ENCODE data around the gene ZNF541.

Gene ZNF541, protein sequence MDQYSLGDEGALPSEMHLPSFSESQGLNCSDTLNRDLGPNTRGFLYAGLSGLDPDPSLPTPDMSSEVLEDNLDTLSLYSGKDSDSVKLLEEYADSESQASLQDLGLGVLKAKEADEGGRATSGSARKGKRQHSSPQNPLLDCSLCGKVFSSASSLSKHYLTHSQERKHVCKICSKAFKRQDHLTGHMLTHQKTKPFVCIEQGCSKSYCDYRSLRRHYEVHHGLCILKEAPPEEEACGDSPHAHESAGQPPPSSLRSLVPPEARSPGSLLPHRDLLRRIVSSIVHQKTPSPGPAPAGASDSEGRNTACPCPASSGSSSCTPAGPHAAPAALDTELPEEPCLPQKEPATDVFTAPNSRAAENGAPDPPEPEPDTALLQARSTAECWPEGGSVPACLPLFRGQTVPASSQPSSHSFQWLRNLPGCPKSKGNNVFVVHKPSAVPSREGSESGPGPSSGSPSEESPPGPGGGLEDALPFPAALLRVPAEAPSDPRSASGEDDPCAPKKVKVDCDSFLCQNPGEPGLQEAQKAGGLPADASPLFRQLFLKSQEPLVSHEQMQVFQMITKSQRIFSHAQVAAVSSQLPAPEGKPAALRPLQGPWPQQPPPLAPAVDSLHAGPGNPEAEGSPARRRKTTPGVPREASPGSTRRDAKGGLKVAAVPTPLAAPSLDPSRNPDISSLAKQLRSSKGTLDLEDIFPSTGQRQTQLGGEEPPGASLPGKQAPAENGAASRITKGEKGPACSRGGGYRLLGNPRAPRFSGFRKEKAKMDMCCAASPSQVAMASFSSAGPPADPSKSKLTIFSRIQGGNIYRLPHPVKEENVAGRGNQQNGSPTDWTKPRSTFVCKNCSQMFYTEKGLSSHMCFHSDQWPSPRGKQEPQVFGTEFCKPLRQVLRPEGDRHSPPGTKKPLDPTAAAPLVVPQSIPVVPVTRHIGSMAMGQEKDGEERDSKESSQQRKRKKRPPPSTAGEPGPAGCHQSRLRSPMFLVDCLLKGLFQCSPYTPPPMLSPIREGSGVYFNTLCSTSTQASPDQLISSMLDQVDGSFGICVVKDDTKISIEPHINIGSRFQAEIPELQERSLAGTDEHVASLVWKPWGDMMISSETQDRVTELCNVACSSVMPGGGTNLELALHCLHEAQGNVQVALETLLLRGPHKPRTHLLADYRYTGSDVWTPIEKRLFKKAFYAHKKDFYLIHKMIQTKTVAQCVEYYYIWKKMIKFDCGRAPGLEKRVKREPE (N-terminal part only)

DNA sequence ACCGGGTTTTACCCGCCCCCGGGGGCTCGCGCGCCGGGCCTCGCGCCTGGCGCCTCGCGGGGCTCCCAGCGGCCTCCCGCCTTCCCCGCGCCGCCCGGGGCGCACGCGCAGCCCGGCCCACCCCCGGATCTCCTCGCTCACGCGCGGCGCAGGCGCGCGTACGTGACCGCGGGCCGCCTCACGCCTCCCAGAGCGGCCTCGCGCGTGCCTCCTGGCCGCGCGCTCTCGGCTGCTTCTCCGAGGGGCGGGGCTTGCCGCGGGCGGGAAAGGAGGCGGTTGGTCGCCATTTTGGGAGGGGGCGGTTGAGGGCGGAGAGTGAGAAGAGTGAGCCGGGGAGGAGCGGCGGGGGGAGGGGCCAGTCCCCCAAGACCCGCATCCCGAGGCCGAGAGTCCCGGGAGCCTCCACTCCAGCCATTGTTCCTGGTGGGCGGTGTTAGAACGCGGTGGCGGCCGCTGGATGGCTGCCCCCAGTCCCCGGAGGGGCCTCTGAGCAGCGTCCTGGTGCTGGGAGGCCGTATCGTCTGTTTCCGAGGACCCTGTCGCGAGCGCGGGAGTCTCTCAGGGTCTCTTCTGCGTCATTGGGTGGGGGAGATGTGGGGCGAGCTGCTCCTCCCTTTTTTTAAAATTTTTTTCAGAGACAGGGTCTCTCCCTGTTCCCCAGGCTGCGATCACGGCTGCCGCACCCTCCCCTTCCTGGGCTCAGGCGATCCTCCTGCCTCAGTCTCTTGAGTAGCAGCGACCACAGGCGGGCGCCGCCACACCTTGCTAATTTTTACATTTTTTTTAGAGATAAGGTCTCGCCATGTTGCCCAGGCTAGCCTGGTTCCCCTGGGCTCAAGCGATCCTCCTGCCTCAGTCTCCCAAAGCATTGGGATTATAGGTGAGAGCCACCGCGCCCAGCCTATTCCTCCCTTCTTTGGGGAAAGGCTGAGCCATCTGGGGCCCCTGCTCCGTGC, at the start of gene ZNF541:
Gene ZNF541, minus strand, starts transcription at position 78 of the 956 bp plus-strand sequence. CDS start 17,292 bp downstream, outside the sequence.
- WGBS (ENCODE audit: insufficient coverage, insufficient read length) = no CpG with 5 or more reads among the region's 89 CpGs
- Histone ChIP-seq H3K27me3 (ENCODE audit: control insufficient read depth, insufficient read depth, low read length) (no peaks in the 10 kb centered on the region), H3K4me1 (ENCODE audit: control insufficient read depth, insufficient read depth, low read length) (no peaks in the 10 kb centered on the region), H3K4me3 (ENCODE audit: low read length) (no peak within 1 kb of the TSS), H3K36me3 (ENCODE audit: control insufficient read depth, insufficient read depth, low read length) (no peaks in the 10 kb centered on the region), H3K27ac (ENCODE audit: low read length) (no peak within 1 kb of the TSS), H3K9me3 (ENCODE audit: control insufficient read depth, insufficient read depth, low read length) (no peaks in the 10 kb centered on the region)
- DNase-seq (ENCODE audit: low read depth, low spot score) = no peak

DNA sequence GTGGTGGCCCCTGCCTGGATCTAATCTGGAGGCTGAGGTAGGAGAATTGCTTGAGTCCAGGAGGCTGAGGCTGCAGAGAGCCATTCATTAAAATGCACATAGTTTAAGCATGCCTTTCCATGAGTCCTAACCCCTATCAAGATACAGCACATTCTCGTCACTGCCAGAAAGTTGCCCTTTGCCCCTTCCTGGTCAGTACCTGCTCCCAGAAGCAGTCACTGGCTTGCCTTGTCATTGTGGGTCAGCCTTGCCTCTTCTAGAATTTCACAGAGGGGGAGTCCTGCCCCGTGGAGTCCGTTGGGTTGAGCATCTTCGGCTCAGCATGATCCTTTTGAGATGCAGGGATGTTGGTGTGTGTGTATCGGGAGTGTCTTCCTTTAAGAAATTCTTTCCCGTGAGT, 46.8 kb upstream of the ZNF541 start:
- WGBS (ENCODE audit: insufficient coverage, insufficient read length) = no CpG with 5 or more reads among the region's 6 CpGs
- H3K27ac ChIP-seq (ENCODE audit: low read length) = no peak overlapping the region
- no peaks in the 10 kb centered on the region for H3K27me3 ChIP-seq (ENCODE audit: control insufficient read depth, insufficient read depth, low read length)
- H3K4me1 ChIP-seq (ENCODE audit: control insufficient read depth, insufficient read depth, low read length) = peaks cover 15% of the 10 kb centered on the region
- no peaks in the 10 kb centered on the region for H3K9me3 ChIP-seq (ENCODE audit: control insufficient read depth, insufficient read depth, low read length)
- H3K4me3 ChIP-seq (ENCODE audit: low read length) = no peak overlapping the region
- DNase-seq (ENCODE audit: low read depth, low spot score) = no peak
- H3K36me3 ChIP-seq (ENCODE audit: control insufficient read depth, insufficient read depth, low read length) = peaks cover 3% of the 10 kb centered on the region; the same call in 1 of the 2 replicates

DNA sequence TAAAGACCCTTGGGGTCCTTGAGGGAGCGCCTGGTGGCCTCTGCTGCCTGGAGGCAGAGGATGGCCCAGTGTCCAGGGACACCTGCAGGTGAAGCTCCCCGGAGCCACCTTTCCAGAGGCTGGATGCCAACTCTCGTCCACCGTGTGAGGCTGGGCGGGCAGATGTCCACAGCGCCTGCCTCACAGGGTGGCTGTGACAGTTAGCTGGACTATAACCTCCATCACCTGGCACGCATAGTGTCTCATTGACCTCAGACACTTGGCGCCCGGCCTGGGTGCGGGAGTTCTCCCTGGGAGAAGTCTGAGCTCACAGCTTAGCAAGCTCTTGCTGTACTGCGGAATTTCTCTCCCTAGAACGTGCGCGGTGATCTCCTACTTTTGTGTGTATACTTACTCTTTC, 45.8 kb upstream of the ZNF541 start:
- Histone ChIP-seq H3K27me3 (ENCODE audit: control insufficient read depth, insufficient read depth, low read length) (no peaks in the 10 kb centered on the region), H3K27ac (ENCODE audit: low read length) (no peak overlapping the region), H3K36me3 (ENCODE audit: control insufficient read depth, insufficient read depth, low read length) (0 out of 2 replicates have a peak, but pooled peaks cover 3% of the 10 kb centered on the region), H3K9me3 (ENCODE audit: control insufficient read depth, insufficient read depth, low read length) (no peaks in the 10 kb centered on the region), H3K4me1 (ENCODE audit: control insufficient read depth, insufficient read depth, low read length) (peaks cover 15% of the 10 kb centered on the region), H3K4me3 (ENCODE audit: low read length) (no peak overlapping the region)
- WGBS (ENCODE audit: insufficient coverage, insufficient read length) = no CpG with 5 or more reads among the region's 14 CpGs
- DNase-seq (ENCODE audit: low read depth, low spot score) = no peak

DNA sequence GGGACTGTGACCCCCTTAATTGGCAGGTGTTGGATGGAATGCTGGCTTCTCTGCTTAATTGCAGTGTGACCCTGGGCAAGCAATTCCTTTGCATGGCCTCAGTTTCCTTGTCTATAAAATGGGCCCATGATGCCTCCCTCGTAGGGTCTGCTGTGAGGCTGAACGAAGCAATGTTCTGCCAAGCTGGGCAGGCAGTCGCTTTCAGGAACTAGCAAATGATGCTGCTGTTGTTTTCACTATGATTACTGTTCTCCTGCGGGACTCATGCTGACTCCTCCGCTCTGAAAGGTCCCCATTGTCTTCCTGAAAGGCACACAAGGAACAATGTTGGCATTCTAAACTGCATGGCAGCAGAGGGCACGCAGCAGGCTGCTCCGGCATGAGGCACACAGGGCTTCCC, 42.8 kb upstream of the ZNF541 start:
- H3K4me1 ChIP-seq (ENCODE audit: control insufficient read depth, insufficient read depth, low read length) = peaks cover 15% of the 10 kb centered on the region
- no peak for DNase-seq (ENCODE audit: low read depth, low spot score)
- WGBS (ENCODE audit: insufficient coverage, insufficient read length) = no CpG with 5 or more reads among the region's 7 CpGs
- H3K27ac ChIP-seq (ENCODE audit: low read length) = no peak overlapping the region
- no peaks in the 10 kb centered on the region for H3K27me3 ChIP-seq (ENCODE audit: control insufficient read depth, insufficient read depth, low read length)
- H3K9me3 ChIP-seq (ENCODE audit: control insufficient read depth, insufficient read depth, low read length) = no peaks in the 10 kb centered on the region
- 0 out of 2 replicates have a peak, but pooled peaks cover 3% of the 10 kb centered on the region for H3K36me3 ChIP-seq (ENCODE audit: control insufficient read depth, insufficient read depth, low read length)
- no peak overlapping the region for H3K4me3 ChIP-seq (ENCODE audit: low read length)

DNA sequence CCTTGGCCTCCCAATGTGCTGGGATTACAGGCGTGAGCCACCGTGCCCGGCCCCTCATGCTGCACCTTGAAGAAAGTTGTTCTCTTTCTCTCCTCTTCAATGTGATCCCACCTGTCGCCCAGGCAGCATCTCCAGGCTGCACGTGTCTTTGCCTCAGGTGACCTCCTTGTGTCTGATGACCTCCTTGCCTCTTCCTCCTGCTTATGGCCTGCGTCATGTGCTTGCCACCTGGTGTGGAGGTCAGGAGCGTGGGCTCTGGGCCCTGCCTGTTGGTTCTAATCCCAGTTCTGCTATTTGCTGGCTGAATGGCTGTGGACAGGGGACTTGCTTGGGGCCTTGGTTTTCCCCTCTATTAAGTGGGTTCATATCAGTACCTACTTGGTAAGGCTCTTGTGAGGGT, 42.3 kb upstream of the ZNF541 start:
- Histone ChIP-seq H3K27ac (ENCODE audit: low read length) (no peak overlapping the region), H3K36me3 (ENCODE audit: control insufficient read depth, insufficient read depth, low read length) (0 out of 2 replicates have a peak, but pooled peaks cover 3% of the 10 kb centered on the region), H3K27me3 (ENCODE audit: control insufficient read depth, insufficient read depth, low read length) (no peaks in the 10 kb centered on the region), H3K4me1 (ENCODE audit: control insufficient read depth, insufficient read depth, low read length) (peaks cover 14% of the 10 kb centered on the region), H3K9me3 (ENCODE audit: control insufficient read depth, insufficient read depth, low read length) (no peaks in the 10 kb centered on the region), H3K4me3 (ENCODE audit: low read length) (no peak overlapping the region)
- DNase-seq (ENCODE audit: low read depth, low spot score) = no peak
- no CpG with 5 or more reads among the region's 7 CpGs for WGBS (ENCODE audit: insufficient coverage, insufficient read length)

DNA sequence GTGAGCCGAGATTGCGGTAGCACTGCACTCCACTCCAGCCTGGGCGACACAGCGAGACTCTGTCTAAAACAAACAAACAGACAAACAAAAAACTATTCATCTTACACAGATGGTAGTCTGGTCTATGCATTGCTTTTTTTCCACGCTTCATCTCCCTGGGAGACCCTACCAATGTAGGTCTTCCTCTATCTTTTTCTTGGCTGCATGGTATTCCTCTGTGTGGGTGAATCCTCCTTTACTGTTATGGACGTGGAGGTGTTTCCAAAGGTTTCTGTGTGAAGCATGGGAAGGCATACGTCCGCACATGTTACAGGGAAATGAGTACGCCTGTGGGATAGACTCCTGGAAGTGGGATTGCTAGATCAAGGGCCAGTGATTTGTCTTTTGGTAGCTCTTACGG, 41.6 kb upstream of the ZNF541 start:
- no peak overlapping the region for H3K27ac ChIP-seq (ENCODE audit: low read length)
- no peaks in the 10 kb centered on the region for H3K27me3 ChIP-seq (ENCODE audit: control insufficient read depth, insufficient read depth, low read length)
- peaks cover 10% of the 10 kb centered on the region for H3K4me1 ChIP-seq (ENCODE audit: control insufficient read depth, insufficient read depth, low read length)
- H3K9me3 ChIP-seq (ENCODE audit: control insufficient read depth, insufficient read depth, low read length) = no peaks in the 10 kb centered on the region
- DNase-seq (ENCODE audit: low read depth, low spot score) = no peak
- no CpG with 5 or more reads among the region's 10 CpGs for WGBS (ENCODE audit: insufficient coverage, insufficient read length)
- no peak overlapping the region for H3K4me3 ChIP-seq (ENCODE audit: low read length)
- 0 out of 2 replicates have a peak, but pooled peaks cover 3% of the 10 kb centered on the region for H3K36me3 ChIP-seq (ENCODE audit: control insufficient read depth, insufficient read depth, low read length)

DNA sequence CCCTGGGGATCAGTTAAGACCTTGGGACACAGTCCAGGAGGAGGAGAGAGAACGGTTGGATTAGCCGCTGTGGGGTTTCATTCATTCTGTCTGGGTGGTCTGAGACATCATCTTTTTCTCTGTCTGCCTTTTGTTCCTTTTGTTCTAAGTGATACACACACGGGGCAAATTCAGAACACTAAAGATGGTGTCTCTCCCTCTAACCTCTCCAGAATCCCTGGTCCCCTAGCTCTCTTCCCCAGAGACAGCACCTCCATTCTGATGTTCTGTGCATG, 41.0 kb upstream of the ZNF541 start:
- no peak overlapping the region for H3K4me3 ChIP-seq (ENCODE audit: low read length)
- H3K27ac ChIP-seq (ENCODE audit: low read length) = no peak overlapping the region
- no peaks in the 10 kb centered on the region for H3K27me3 ChIP-seq (ENCODE audit: control insufficient read depth, insufficient read depth, low read length)
- 0 out of 2 replicates have a peak, but pooled peaks cover 3% of the 10 kb centered on the region for H3K36me3 ChIP-seq (ENCODE audit: control insufficient read depth, insufficient read depth, low read length)
- H3K9me3 ChIP-seq (ENCODE audit: control insufficient read depth, insufficient read depth, low read length) = no peaks in the 10 kb centered on the region
- no peak for DNase-seq (ENCODE audit: low read depth, low spot score)
- no CpG with 5 or more reads among the region's 3 CpGs for WGBS (ENCODE audit: insufficient coverage, insufficient read length)
- H3K4me1 ChIP-seq (ENCODE audit: control insufficient read depth, insufficient read depth, low read length) = peaks cover 10% of the 10 kb centered on the region

DNA sequence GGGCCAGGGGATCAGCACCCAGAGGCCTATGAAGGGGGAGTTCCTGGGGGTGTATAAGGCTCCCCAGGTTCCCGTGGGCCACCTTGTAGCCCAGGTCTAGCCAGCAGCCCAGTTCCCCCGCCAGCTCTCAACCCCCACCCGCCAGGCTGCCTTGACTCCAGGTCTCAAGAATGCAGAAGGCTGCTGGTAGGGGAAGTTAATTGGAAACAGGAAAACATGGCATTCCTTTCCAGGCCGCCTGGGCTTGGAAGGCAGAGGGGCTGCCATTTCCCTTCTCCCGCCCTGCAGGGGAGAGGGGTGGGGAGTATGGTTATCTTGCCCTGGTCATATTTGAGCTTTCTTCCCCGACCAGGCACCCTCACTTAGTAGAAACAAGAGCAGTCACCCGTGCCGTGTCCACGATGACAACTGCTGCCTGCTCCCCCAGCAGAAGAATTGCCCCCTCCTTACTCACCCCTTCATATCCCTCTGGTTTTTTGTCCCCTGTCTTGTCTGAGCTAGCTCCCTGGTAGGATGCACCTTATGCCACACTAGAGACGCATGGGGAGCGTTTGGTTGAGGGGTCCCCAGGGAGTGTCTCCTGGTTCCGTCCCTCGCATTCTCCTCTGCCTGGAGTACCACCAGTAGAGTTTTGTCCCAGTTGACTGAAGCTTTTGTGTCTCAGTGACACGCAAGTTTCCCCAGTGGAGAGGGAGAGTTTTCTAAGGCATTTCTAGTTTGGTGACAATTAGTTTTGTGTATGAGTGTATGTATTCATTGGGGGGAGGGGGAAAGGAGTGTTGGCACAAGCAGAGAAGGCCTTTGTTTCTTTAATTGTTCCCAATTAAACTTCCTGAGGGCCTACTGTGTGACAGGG, 40.4 kb upstream of the ZNF541 start:
- peaks cover 8% of the 10 kb centered on the region for H3K4me1 ChIP-seq (ENCODE audit: control insufficient read depth, insufficient read depth, low read length)
- H3K9me3 ChIP-seq (ENCODE audit: control insufficient read depth, insufficient read depth, low read length) = no peaks in the 10 kb centered on the region
- no CpG with 5 or more reads among the region's 14 CpGs for WGBS (ENCODE audit: insufficient coverage, insufficient read length)
- H3K36me3 ChIP-seq (ENCODE audit: control insufficient read depth, insufficient read depth, low read length) = 0 out of 2 replicates have a peak, but pooled peaks cover 3% of the 10 kb centered on the region
- no peak overlapping the region for H3K4me3 ChIP-seq (ENCODE audit: low read length)
- H3K27me3 ChIP-seq (ENCODE audit: control insufficient read depth, insufficient read depth, low read length) = no peaks in the 10 kb centered on the region
- H3K27ac ChIP-seq (ENCODE audit: low read length) = no peak overlapping the region
- no peak for DNase-seq (ENCODE audit: low read depth, low spot score)

DNA sequence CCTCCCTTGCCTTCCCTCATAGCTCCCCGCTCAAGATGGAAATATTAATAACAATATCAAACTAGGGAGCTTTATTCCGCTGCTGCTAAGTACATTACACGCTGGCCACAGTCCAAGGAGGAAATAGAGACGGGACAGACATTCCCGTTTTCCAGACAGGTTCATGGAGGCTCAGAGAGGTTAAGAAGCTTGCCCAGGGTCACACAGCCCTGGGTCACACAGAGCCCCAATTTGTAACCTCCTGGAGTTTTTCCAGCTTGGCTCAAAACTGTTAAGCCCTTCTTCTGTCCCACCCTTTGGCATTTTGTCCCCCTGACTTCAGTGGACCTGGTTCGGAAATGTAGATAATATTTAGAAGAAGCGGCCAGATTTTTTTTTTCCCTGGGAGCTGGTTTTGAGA, 38.0 kb upstream of the ZNF541 start:
- Histone ChIP-seq H3K36me3 (ENCODE audit: control insufficient read depth, insufficient read depth, low read length) (0 out of 2 replicates have a peak, but pooled peaks cover 3% of the 10 kb centered on the region), H3K27ac (ENCODE audit: low read length) (no peak overlapping the region), H3K27me3 (ENCODE audit: control insufficient read depth, insufficient read depth, low read length) (no peaks in the 10 kb centered on the region), H3K4me1 (ENCODE audit: control insufficient read depth, insufficient read depth, low read length) (peaks cover 6% of the 10 kb centered on the region), H3K9me3 (ENCODE audit: control insufficient read depth, insufficient read depth, low read length) (no peaks in the 10 kb centered on the region), H3K4me3 (ENCODE audit: low read length) (no peak overlapping the region)
- WGBS (ENCODE audit: insufficient coverage, insufficient read length) = no CpG with 5 or more reads among the region's 7 CpGs
- no peak for DNase-seq (ENCODE audit: low read depth, low spot score)

All from iPS DF 6.9 (cell line).